Measurements from ENCODE around the gene ZNF217. TPM values are rescaled to one million over a fixed set of nuclear protein-coding genes. Genes with fewer than 3 reads are reported as not detected.
"Not testable (repeated sequence)": the region's sequence is repeated elsewhere in the genome, so short reads cannot be mapped to it uniquely, and the experiment has no call there.

The ZNF217 gene
- total RNA-seq, 4 donors from 2014 or later: 37.8 to 67.6 (median 50.5) TPM

- no peak overlapping the region for H3K4me3 ChIP-seq (ENCODE audit: low read depth, poor library complexity, severe bottlenecking)
- intact Hi-C loops (cut with DNase I; ENCODE audit: low total_unique reads): no loop called here
- 93 to 99% methylated on average over 2 of the region's 2 CpGs for WGBS, 2 donors
- no peak for TF ChIP-seq POLR2A (IDR thresholded peaks at IDR 0.05)
- TF ChIP-seq CTCF (IDR thresholded peaks at IDR 0.05): no peak
- DNase-seq (ENCODE audit: low spot score in 2 of 2): no peak
Measured at GRCh38 chr20:53569005-53569404, 24.6 kb downstream of the ZNF217 start.

GRCh38 chr20:53568351-53568750 lies 25.3 kb downstream of the ZNF217 start:
- 90 to 91% methylated on average over 8 of the region's 8 CpGs for WGBS, 2 donors
- no peak overlapping the region for H3K4me3 ChIP-seq (ENCODE audit: low read depth, poor library complexity, severe bottlenecking)
- intact Hi-C loops (cut with DNase I; ENCODE audit: low total_unique reads): no loop called here
- TF ChIP-seq POLR2A (IDR thresholded peaks at IDR 0.05) (no peak), CTCF (IDR thresholded peaks at IDR 0.05) (no peak)
- DNase-seq (ENCODE audit: low spot score in 2 of 2): peak in 1 of 2 donors; percentile 32

- intact Hi-C loops (cut with DNase I; ENCODE audit: low total_unique reads): no loop called here
- DNase-seq (ENCODE audit: low spot score in 2 of 2): no peak
- 88 to 89% methylated on average over 3 of the region's 3 CpGs for WGBS, 2 donors
- no peak for TF ChIP-seq CTCF (IDR thresholded peaks at IDR 0.05)
- no peak for TF ChIP-seq POLR2A (IDR thresholded peaks at IDR 0.05)
- no peak overlapping the region for H3K4me3 ChIP-seq (ENCODE audit: low read depth, poor library complexity, severe bottlenecking)
Measured at GRCh38 chr20:53567379-53567917, 26.2 kb downstream of the ZNF217 start.

- intact Hi-C loops (cut with DNase I; ENCODE audit: low total_unique reads); H3K4me3 ChIP-seq (ENCODE audit: low read depth, poor library complexity, severe bottlenecking): not testable (repeated sequence)
- DNase-seq (ENCODE audit: low spot score in 2 of 2): peak in 1 of 2 donors; percentile 49
- 95 to 96% methylated on average over 9 of the region's 9 CpGs for WGBS, 2 donors
Measured at GRCh38 chr20:53566623-53567022, 27.0 kb downstream of the ZNF217 start.

GRCh38 chr20:53565254-53565653 lies 28.4 kb downstream of the ZNF217 start:
- DNase-seq (ENCODE audit: low spot score in 2 of 2): peak in 1 of 2 donors; percentile 39
- TF ChIP-seq POLR2A (IDR thresholded peaks at IDR 0.05): no peak
- no peak for TF ChIP-seq CTCF (IDR thresholded peaks at IDR 0.05)
- intact Hi-C loops (cut with DNase I; ENCODE audit: low total_unique reads): no loop called here
- H3K4me3 ChIP-seq (ENCODE audit: low read depth, poor library complexity, severe bottlenecking): no peak overlapping the region
- WGBS, 2 donors: 95 to 97% methylated on average over 11 of the region's 11 CpGs

GRCh38 chr20:53562104-53562764 lies 31.4 kb downstream of the ZNF217 start:
- intact Hi-C loops (cut with DNase I; ENCODE audit: low total_unique reads); H3K4me3 ChIP-seq (ENCODE audit: low read depth, poor library complexity, severe bottlenecking); DNase-seq (ENCODE audit: low spot score in 2 of 2): not testable (repeated sequence)
- 95 to 96% methylated on average over 9 of the region's 9 CpGs for WGBS, 2 donors

GRCh38 chr20:53561505-53561904 lies 32.1 kb downstream of the ZNF217 start:
- no peak for DNase-seq (ENCODE audit: low spot score in 2 of 2)
- WGBS, 2 donors: 95% methylated on average over 5 of the region's 5 CpGs

More at GRCh38 chr20:53561505-53561904, 32.1 kb downstream of the ZNF217 start:
- intact Hi-C loops (cut with DNase I; ENCODE audit: low total_unique reads): no loop called here
- H3K4me3 ChIP-seq (ENCODE audit: low read depth, poor library complexity, severe bottlenecking): no peak overlapping the region
- TF ChIP-seq POLR2A (IDR thresholded peaks at IDR 0.05) (no peak), CTCF (IDR thresholded peaks at IDR 0.05) (no peak)
